ENCODE results near the gene GPN1. TPM values are rescaled to one million over a fixed set of nuclear protein-coding genes. Genes with fewer than 3 reads are reported as not detected.
A peak's percentile ranks its signal among the peaks of the same experiment; 100 is the strongest.
"Not testable (repeated sequence)": the region's sequence is repeated elsewhere in the genome, so short reads cannot be mapped to it uniquely, and the experiment has no call there.

The GPN1 gene
- total RNA-seq, 4 donors from 2014 or later, result 18.8 to 28.1 (median 22.7) TPM

DNA sequence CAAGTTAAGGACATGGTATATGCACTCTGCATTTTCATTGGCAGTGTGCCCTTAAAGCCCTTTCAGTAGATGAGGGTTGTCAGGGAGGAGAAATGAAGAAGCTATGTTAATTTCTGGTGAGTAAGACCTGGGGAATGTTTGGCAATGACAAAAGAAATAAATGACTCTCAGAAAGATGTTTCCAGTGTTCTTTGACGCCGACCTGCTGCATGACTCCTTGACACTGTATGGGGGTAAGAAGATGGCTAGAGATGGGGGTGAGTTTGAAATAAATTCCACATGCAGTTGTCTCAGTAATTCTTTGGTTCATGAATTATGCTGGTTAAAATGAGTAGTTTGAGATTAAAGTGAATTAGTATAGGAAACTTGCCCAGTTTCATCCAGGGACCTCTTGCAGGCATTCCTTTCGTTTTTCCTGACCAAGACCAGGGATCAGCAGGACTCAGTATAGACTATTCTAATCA lies 5.9 kb upstream of the GPN1 start:
- 41% methylated on average over 3 of the region's 3 CpGs for WGBS
- no peak for TF ChIP-seq POLR2AphosphoS5 (IDR thresholded peaks at IDR 0.05)
- no peak for TF ChIP-seq POLR2A (IDR thresholded peaks at IDR 0.05; ENCODE audit: low read depth)
- no peak for TF ChIP-seq EP300 (IDR thresholded peaks at IDR 0.05)
- no peak for TF ChIP-seq CTCF (IDR thresholded peaks at IDR 0.05)
- H3K36me3 ChIP-seq, result peaks cover 21 to 68% (median 53%) of the 10 kb centered on the region in 4 donors

DNA sequence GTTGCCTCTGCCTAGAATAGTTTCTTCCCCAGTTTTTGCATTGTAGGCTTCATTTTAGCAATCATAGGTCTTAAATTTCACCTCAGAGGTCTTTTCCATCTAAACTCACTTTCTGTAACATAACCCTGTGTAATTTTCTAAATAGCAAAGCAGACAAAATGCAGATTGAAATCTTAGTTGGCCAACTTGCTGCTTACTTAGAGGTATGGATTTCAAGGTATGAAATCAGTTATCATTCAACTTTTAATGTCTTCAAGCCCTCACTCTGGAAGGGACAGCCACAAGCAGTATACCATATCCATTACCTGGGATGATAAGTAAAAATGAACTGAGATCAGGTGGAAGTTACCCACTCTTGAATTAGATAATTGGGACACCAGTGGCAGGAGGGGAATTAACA lies 3.9 kb upstream of the GPN1 start:
- Histone ChIP-seq H3K27me3 (no peaks in the 10 kb centered on the region), H3K27ac (replicated peaks in 1 of 4) (no peak overlapping the region), H3K4me3 (no peak overlapping the region), H3K4me1 (peaks cover 19 to 24% (median 21%) of the 10 kb centered on the region in 4 donors), H3K36me3 (peaks cover 17 to 48% (median 36%) of the 10 kb centered on the region in 4 donors), H3K9me3 (no peaks in the 10 kb centered on the region)
- no peak for DNase-seq (ENCODE audit: extremely low spot score)
- TF ChIP-seq POLR2AphosphoS5 (IDR thresholded peaks at IDR 0.05), result no peak
- TF ChIP-seq CTCF (IDR thresholded peaks at IDR 0.05), result no peak
- intact Hi-C loops (cut with DNase I), result no loop called here

More for the DNA sequence above, 5.9 kb upstream of the GPN1 start:
- H3K4me3 ChIP-seq, result no peak overlapping the region
- intact Hi-C loops (cut with DNase I), result no loop called here
- H3K27me3 ChIP-seq, result no peaks in the 10 kb centered on the region
- H3K4me1 ChIP-seq, result peaks cover 8 to 11% (median 9%) of the 10 kb centered on the region in 4 donors
- H3K9me3 ChIP-seq, result no peaks in the 10 kb centered on the region
- DNase-seq (ENCODE audit: extremely low spot score), result no peak
- H3K27ac ChIP-seq (replicated peaks in 1 of 4), result no peak overlapping the region

GRCh38 chr2:27626323-27626722 lies 2.5 kb upstream of the GPN1 start:
- peaks cover 21 to 32% (median 29%) of the 10 kb centered on the region in 4 donors for H3K4me1 ChIP-seq
- H3K27me3 ChIP-seq; H3K4me3 ChIP-seq; DNase-seq (ENCODE audit: extremely low spot score); H3K9me3 ChIP-seq; H3K27ac ChIP-seq (replicated peaks in 1 of 4); intact Hi-C loops (cut with DNase I): not testable (repeated sequence)
- WGBS, result 95% methylated on average over 1 of the region's 1 CpG
- peaks cover 14 to 48% (median 32%) of the 10 kb centered on the region in 4 donors for H3K36me3 ChIP-seq

- Histone ChIP-seq H3K27ac (replicated peaks in 1 of 4) (peak overlapping the region in 1 of 4 donors; percentile 19), H3K36me3 (peaks cover 13 to 48% (median 31%) of the 10 kb centered on the region in 4 donors), H3K4me1 (peaks cover 21 to 32% (median 29%) of the 10 kb centered on the region in 4 donors)
- H3K9me3 ChIP-seq; DNase-seq (ENCODE audit: extremely low spot score); H3K27me3 ChIP-seq; intact Hi-C loops (cut with DNase I); H3K4me3 ChIP-seq: not testable (repeated sequence)
- WGBS, result 73% methylated on average over 3 of the region's 3 CpGs
Measured at GRCh38 chr2:27626921-27627320, 1.9 kb upstream of the GPN1 start.

- Histone ChIP-seq H3K9me3 (no peaks in the 10 kb centered on the region), H3K4me3 (peak overlapping the region; percentile 67 to 83 (median 76)), H3K36me3 (peaks cover 14 to 48% (median 28%) of the 10 kb centered on the region in 4 donors), H3K27ac (replicated peaks in 1 of 4) (peak overlapping the region; percentile 70 to 78 (median 73)), H3K4me1 (peaks cover 21 to 32% (median 29%) of the 10 kb centered on the region in 4 donors), H3K27me3 (no peaks in the 10 kb centered on the region)
- no peak for TF ChIP-seq POLR2A (IDR thresholded peaks at IDR 0.05; ENCODE audit: low read depth)
- no peak for TF ChIP-seq CTCF (IDR thresholded peaks at IDR 0.05)
- TF ChIP-seq EP300 (IDR thresholded peaks at IDR 0.05), result no peak
- no peak for TF ChIP-seq POLR2AphosphoS5 (IDR thresholded peaks at IDR 0.05)
- intact Hi-C loops (cut with DNase I), result no loop called here
- no peak for DNase-seq (ENCODE audit: extremely low spot score)
- 4% methylated on average over 10 of the region's 21 CpGs for WGBS
Measured at GRCh38 chr2:27627963-27628766, 685 bp upstream of the GPN1 start.

- peaks cover 21 to 32% (median 29%) of the 10 kb centered on the region in 4 donors for H3K4me1 ChIP-seq
- H3K4me3 ChIP-seq; H3K27ac ChIP-seq (replicated peaks in 1 of 4); H3K9me3 ChIP-seq; DNase-seq (ENCODE audit: extremely low spot score); H3K27me3 ChIP-seq; intact Hi-C loops (cut with DNase I): not testable (repeated sequence)
- 95% methylated on average over 2 of the region's 2 CpGs for whole genome bisulfite sequencing
- peaks cover 22 to 53% (median 43%) of the 10 kb centered on the region in 4 donors for H3K36me3 ChIP-seq
Measured at GRCh38 chr2:27630257-27630656, 1.4 kb downstream of the GPN1 start.
